HCT116 (cell line): ENCODE measurements around the gene GALM. TPM values are rescaled to one million over a fixed set of nuclear protein-coding genes. Genes with fewer than 3 reads are reported as not detected.

ENCODE experiments used
- ATAC-seq: fragments of 200-7000 bp; cut with Tn5 transposase; 2 replicates; pipeline ENCODE4 v1.9.1; 2020; ENCODE audit warnings: mild to moderate bottlenecking, moderate library complexity
- BruUV-seq: library from RNA; stranded (reverse); fragments of 400-500 nt; replicated peaks from 2 replicates; lab custom pipeline; 2021; lab: Mats Ljungman, UMichigan
- CTCF ChIA-PET: fragments of 300-600 bp; sonication (Branson Sonifier 250); formaldehyde crosslinking; loops from one replicate; lab custom pipeline; 2021; ENCODE audit warnings: antibody characterized with exemption; lab: Charles Lee
- POLR2A ChIA-PET: fragments of 300-600, 350-600 bp; sonication (Branson Sonifier 250); formaldehyde crosslinking; loops from one replicate; lab custom pipeline; 2021; ENCODE audit warnings: antibody characterized with exemption; lab: Charles Lee
- RAD21 ChIA-PET, 2 experiments: fragments of 300-600 bp; sonication (Branson Sonifier 250); formaldehyde crosslinking; loops; one replicate each; lab custom pipeline; 2023; ENCODE audit warnings: low total read pairs in 2 of 2; ENCODE audit not compliant: uncharacterized antibody in 2 of 2, unreplicated experiment in 2 of 2, low non-redundant PET in 1 of 2; lab: Charles Lee
- DNase-seq: peaks from one replicate; pipeline ENCODE4 v3.0.0-alpha.2; 2010; ENCODE audit warnings: low read depth, low spot score
- H2AFZ ChIP-seq: fragments of 200-600 bp; shearing (Covaris generic), sonication (generic); 2 replicates; pipeline ENCODE4 v1.6.1; 2017; ENCODE audit warnings: low read depth, mixed run types, mixed read lengths, antibody characterized with exemption, low read length; ENCODE audit not compliant: poor library complexity, severe bottlenecking
- H3K27ac ChIP-seq: 2 replicates; pipeline ENCODE4 v1.5.1; 2012; ENCODE audit warnings: low read depth, low read length
- H3K27me3 ChIP-seq: fragments of 200-600 bp; sonication (generic); 2 replicates; pipeline ENCODE4 v1.6.1; 2016; ENCODE audit warnings: mixed run types, low read length, mixed read lengths; ENCODE audit not compliant: insufficient read depth
- H3K36me3 ChIP-seq, 2 experiments: fragments of 200-500 bp in 1 of 2; fragments of 200-600 bp in 1 of 2; sonication (Bioruptor generic) in 1 of 2; sonication (generic) in 1 of 2; 2 replicates each; pipeline versions ENCODE4 v1.5.1 to v1.6.1; 2014 to 2016; ENCODE audit warnings: low read length in 2 of 2, inconsistent platforms in 1 of 2, mixed read lengths in 1 of 2, mixed run types in 1 of 2; ENCODE audit not compliant: insufficient read depth in 2 of 2, control insufficient read depth in 1 of 2
- H3K4me1 ChIP-seq, 2 experiments: fragments of 200-600 bp in 1 of 2; sonication (generic) in 1 of 2; 2 replicates each; pipeline versions ENCODE4 v1.5.1 to v1.6.1; 2012 to 2017; ENCODE audit warnings: low read length in 2 of 2, inconsistent platforms in 1 of 2, mild to moderate bottlenecking in 1 of 2, mixed read lengths in 1 of 2, mixed run types in 1 of 2, moderate library complexity in 1 of 2; ENCODE audit not compliant: insufficient read depth in 2 of 2, control insufficient read depth in 1 of 2
- H3K4me2 ChIP-seq: fragments of 200-600 bp; sonication (generic); 2 replicates; pipeline ENCODE4 v1.6.1; 2017; ENCODE audit warnings: mixed run types, low read length, mixed read lengths
- H3K4me3 ChIP-seq, 2 experiments: fragments of 200-600 bp in 1 of 2; sonication (generic) in 1 of 2; replicated peaks in 1 of 2; 2 replicates each; pipeline ENCODE4 v1.5.1; 2011 to 2016; ENCODE audit warnings: low read length in 2 of 2, control low read depth in 1 of 2, low read depth in 1 of 2, mild to moderate bottlenecking in 1 of 2, mixed read lengths in 1 of 2, mixed run types in 1 of 2
- H3K79me2 ChIP-seq: fragments of 200-600 bp; sonication (generic); 2 replicates; pipeline ENCODE4 v1.6.1; 2017; ENCODE audit warnings: mild to moderate bottlenecking, mixed run types, low read length, moderate library complexity, mixed read lengths; ENCODE audit not compliant: insufficient read depth
- H3K9ac ChIP-seq: fragments of 200-600 bp; sonication (generic); 2 replicates; pipeline ENCODE4 v1.6.1; 2016; ENCODE audit warnings: low read length, mixed read lengths
- H3K9me2 ChIP-seq: fragments of 200-600 bp; sonication (generic), shearing (Covaris generic); 2 replicates; pipeline ENCODE4 v1.6.1; 2017; ENCODE audit warnings: mixed run types, mild to moderate bottlenecking, moderate library complexity; ENCODE audit not compliant: insufficient read depth
- H3K9me3 ChIP-seq, 2 experiments: fragments of 200-500 bp in 1 of 2; fragments of 200-600 bp in 1 of 2; sonication (Bioruptor generic) in 1 of 2; sonication (generic) in 1 of 2; 2 replicates each; pipeline ENCODE4 v1.6.1; 2014 to 2017; ENCODE audit warnings: low read length in 2 of 2, mixed read lengths in 2 of 2, inconsistent platforms in 1 of 2, low read depth in 1 of 2, mild to moderate bottlenecking in 1 of 2, mixed run types in 1 of 2, moderate library complexity in 1 of 2; ENCODE audit not compliant: control insufficient read depth in 1 of 2, insufficient read depth in 1 of 2
- H4K20me1 ChIP-seq: fragments of 200-600 bp; sonication (generic), shearing (Covaris generic); 2 replicates; pipeline ENCODE4 v1.6.1; 2017; ENCODE audit warnings: mixed run types, mild to moderate bottlenecking, moderate library complexity; ENCODE audit not compliant: insufficient read depth
- CEBPB ChIP-seq: IDR thresholded peaks from 2 replicates; pipeline ENCODE4 v1.6.1; 2012; ENCODE audit warnings: low read depth
- ELF1 ChIP-seq: IDR thresholded peaks from 2 replicates; pipeline ENCODE4 v1.6.1; 2012; ENCODE audit warnings: low read depth, borderline replicate concordance
- FOSL1 ChIP-seq: IDR thresholded peaks from 2 replicates; pipeline ENCODE4 v1.6.1; 2012; ENCODE audit warnings: low read depth
- JUND ChIP-seq: IDR thresholded peaks from 2 replicates; pipeline ENCODE4 v1.6.1; 2012
- POLR2AphosphoS5 ChIP-seq: IDR thresholded peaks from 2 replicates; pipeline ENCODE4 v1.6.1; 2011; ENCODE audit warnings: mild to moderate bottlenecking, low read depth, low read length, moderate library complexity
- RAD21 ChIP-seq: IDR thresholded peaks from 2 replicates; pipeline ENCODE4 v1.6.1; 2012; ENCODE audit warnings: low read depth, mild to moderate bottlenecking
- SP1 ChIP-seq: IDR thresholded peaks from 2 replicates; pipeline ENCODE4 v1.6.1; 2012; ENCODE audit warnings: low read depth
- TCF7L2 ChIP-seq: IDR thresholded peaks from 2 replicates; pipeline ENCODE4 v1.7.0; 2011; ENCODE audit warnings: borderline replicate concordance, inconsistent platforms; ENCODE audit not compliant: insufficient read depth, insufficient read length; ENCODE audit errors: extremely low read depth
- ZNF274 ChIP-seq: fragments of 200-500 bp; sonication (Bioruptor generic); IDR thresholded peaks from 2 replicates; pipeline ENCODE4 v1.6.1; 2014; ENCODE audit warnings: mild to moderate bottlenecking, low read depth, low read length, inconsistent platforms
- intact Hi-C: fragments of 100-400 bp; cut with micrococcal nuclease; formaldehyde crosslinking; loops from 2 replicates; pipeline ENCODE4 v1.10.0; 2022
- total RNA-seq: library from RNA; stranded (reverse); gene quantifications from one replicate; pipeline ENCODE4 v1.2.1, GENCODE V29; 2021; ENCODE audit not compliant: unreplicated experiment
- TF ChIP-seq, protein P1 (sequence below): IDR thresholded peaks from 2 replicates; pipeline ENCODE4 v1.6.1; 2011; ENCODE audit warnings: mild to moderate bottlenecking, low read length, moderate library complexity; ENCODE audit not compliant: insufficient replicate concordance; ENCODE audit errors: extremely low read depth
- TF ChIP-seq, protein P2 (sequence below): IDR thresholded peaks from 2 replicates; pipeline ENCODE4 v1.6.1; 2012; ENCODE audit warnings: low read depth

The GALM gene
- total RNA-seq, 1 experiment from 2014 or later = 10.2 TPM

DNA sequence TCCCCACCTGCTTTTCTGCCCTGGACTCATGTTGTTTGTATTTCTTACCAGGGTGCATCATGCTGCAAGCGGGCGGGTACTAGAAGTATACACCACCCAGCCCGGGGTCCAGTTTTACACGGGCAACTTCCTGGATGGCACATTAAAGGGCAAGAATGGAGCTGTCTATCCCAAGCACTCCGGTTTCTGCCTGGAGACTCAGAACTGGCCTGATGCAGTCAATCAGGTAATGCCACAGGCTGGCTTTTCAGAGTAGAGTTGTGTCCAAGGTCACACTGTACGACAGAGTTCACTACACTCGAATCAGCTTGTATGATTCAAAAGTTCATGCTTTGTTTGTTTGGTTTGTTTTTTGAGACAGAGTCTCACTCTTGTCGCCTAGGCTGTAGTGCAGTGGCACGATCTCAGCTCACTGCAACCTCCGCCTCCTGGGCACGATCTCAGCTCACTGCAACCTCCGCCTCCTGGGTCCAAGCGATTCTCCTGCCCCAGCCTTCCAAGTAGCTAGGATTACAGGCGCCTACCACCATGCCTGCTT, 65.8 kb downstream of the GALM start:
- TF ChIP-seq POLR2AphosphoS5 (no peak), ELF1 (no peak), ZNF274 (no peak), FOSL1 (no peak), RAD21 (no peak), TCF7L2 (no peak), JUND (no peak), SP1 (no peak), CEBPB (no peak)
- TF ChIP-seq, protein P1, sequence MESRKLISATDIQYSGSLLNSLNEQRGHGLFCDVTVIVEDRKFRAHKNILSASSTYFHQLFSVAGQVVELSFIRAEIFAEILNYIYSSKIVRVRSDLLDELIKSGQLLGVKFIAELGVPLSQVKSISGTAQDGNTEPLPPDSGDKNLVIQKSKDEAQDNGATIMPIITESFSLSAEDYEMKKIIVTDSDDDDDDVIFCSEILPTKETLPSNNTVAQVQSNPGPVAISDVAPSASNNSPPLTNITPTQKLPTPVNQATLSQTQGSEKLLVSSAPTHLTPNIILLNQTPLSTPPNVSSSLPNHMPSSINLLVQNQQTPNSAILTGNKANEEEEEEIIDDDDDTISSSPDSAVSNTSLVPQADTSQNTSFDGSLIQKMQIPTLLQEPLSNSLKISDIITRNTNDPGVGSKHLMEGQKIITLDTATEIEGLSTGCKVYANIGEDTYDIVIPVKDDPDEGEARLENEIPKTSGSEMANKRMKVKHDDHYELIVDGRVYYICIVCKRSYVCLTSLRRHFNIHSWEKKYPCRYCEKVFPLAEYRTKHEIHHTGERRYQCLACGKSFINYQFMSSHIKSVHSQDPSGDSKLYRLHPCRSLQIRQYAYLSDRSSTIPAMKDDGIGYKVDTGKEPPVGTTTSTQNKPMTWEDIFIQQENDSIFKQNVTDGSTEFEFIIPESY = no peak
- TF ChIP-seq, protein P2, sequence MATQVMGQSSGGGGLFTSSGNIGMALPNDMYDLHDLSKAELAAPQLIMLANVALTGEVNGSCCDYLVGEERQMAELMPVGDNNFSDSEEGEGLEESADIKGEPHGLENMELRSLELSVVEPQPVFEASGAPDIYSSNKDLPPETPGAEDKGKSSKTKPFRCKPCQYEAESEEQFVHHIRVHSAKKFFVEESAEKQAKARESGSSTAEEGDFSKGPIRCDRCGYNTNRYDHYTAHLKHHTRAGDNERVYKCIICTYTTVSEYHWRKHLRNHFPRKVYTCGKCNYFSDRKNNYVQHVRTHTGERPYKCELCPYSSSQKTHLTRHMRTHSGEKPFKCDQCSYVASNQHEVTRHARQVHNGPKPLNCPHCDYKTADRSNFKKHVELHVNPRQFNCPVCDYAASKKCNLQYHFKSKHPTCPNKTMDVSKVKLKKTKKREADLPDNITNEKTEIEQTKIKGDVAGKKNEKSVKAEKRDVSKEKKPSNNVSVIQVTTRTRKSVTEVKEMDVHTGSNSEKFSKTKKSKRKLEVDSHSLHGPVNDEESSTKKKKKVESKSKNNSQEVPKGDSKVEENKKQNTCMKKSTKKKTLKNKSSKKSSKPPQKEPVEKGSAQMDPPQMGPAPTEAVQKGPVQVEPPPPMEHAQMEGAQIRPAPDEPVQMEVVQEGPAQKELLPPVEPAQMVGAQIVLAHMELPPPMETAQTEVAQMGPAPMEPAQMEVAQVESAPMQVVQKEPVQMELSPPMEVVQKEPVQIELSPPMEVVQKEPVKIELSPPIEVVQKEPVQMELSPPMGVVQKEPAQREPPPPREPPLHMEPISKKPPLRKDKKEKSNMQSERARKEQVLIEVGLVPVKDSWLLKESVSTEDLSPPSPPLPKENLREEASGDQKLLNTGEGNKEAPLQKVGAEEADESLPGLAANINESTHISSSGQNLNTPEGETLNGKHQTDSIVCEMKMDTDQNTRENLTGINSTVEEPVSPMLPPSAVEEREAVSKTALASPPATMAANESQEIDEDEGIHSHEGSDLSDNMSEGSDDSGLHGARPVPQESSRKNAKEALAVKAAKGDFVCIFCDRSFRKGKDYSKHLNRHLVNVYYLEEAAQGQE = no peak
- ATAC-seq = no peak

More for the DNA sequence above, 65.8 kb downstream of the GALM start:
- no peaks in the 10 kb centered on the region for H3K4me1 ChIP-seq
- no peak overlapping the region for H3K9ac ChIP-seq
- ChIA-PET POLR2A (interaction anchor here (1.2 kb wide), 1 partner anchor 20 kb away, joined by 5 read pairs; the partner anchor contains the start of gene SRSF7), RAD21 (no interaction called here), CTCF (no interaction called here)
- no peak overlapping the region for H2AFZ ChIP-seq
- peaks cover 0 to 3% of the 10 kb centered on the region in 2 experiments; a peak in 1 of 4 replicates for H3K36me3 ChIP-seq
- H3K9me2 ChIP-seq = no peaks in the 10 kb centered on the region
- BruUV-seq = no TSS peak
- no peak overlapping the region for H3K4me2 ChIP-seq
- H3K27ac ChIP-seq = no peak overlapping the region
- H3K4me3 ChIP-seq = no peak overlapping the region
- H3K79me2 ChIP-seq = no peaks in the 10 kb centered on the region
- no peaks in the 10 kb centered on the region for H3K9me3 ChIP-seq
- H3K27me3 ChIP-seq = no peaks in the 10 kb centered on the region
- H4K20me1 ChIP-seq = no peaks in the 10 kb centered on the region
- intact Hi-C loops = no loop called here
- DNase-seq = no peak
